22Rv1 (cell line): Measurements from ENCODE around the gene PLA2G6.

ENCODE experiments used
- ZFX ChIP-seq: fragments of 450-650 bp; IDR thresholded peaks from 2 replicates; pipeline ENCODE4 v1.6.1; 2017; ENCODE audit warnings: antibody characterized with exemption, borderline replicate concordance
- TF ChIP-seq, protein P1 (sequence below): fragments of 450-650 bp; IDR thresholded peaks from 2 replicates; pipeline ENCODE4 v1.5.1; 2017; ENCODE audit warnings: mild to moderate bottlenecking

DNA sequence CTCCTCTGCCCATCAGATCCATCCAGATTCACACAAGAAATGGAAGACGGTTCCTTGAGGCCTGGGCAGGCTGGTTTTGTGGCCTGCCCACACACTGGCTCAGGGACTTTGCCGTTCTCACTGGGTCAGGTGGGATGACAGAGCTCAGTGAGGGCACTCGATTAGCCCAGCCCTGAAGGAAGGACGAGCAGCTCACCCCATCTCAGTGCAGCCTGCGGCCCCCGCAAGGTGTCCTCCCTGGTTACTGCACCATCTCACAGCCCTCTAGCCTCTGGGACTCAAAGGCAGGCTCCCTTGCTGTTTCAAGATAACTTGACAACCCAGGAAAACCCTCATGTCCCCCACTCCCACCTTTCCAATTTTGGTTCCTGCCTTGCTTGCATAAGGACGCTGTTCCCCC, 101.8 kb downstream of the PLA2G6 start:
- TF ChIP-seq, protein P1, sequence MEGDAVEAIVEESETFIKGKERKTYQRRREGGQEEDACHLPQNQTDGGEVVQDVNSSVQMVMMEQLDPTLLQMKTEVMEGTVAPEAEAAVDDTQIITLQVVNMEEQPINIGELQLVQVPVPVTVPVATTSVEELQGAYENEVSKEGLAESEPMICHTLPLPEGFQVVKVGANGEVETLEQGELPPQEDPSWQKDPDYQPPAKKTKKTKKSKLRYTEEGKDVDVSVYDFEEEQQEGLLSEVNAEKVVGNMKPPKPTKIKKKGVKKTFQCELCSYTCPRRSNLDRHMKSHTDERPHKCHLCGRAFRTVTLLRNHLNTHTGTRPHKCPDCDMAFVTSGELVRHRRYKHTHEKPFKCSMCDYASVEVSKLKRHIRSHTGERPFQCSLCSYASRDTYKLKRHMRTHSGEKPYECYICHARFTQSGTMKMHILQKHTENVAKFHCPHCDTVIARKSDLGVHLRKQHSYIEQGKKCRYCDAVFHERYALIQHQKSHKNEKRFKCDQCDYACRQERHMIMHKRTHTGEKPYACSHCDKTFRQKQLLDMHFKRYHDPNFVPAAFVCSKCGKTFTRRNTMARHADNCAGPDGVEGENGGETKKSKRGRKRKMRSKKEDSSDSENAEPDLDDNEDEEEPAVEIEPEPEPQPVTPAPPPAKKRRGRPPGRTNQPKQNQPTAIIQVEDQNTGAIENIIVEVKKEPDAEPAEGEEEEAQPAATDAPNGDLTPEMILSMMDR = no peak
- TF ChIP-seq ZFX = no peak
